SW 1271 (cell line): ENCODE data around the gene BCL7A.
"Not testable (repeated sequence)": the region's sequence is repeated elsewhere in the genome, so short reads cannot be mapped to it uniquely, and the experiment has no call there.

ENCODE experiments used
- DNase-seq, 2 experiments: peaks; one replicate each; lab custom pipeline; 2025; lab: John Stamatoyannopoulos, UW

BCL7A gene

GRCh38 chr12:122054842-122055520 lies 33.3 kb downstream of the BCL7A start:
- DNase-seq = no peak

- not testable (repeated sequence) for DNase-seq
Measured at GRCh38 chr12:122056406-122056805, 34.7 kb downstream of the BCL7A start.

GRCh38 chr12:122057007-122057735 lies 35.5 kb downstream of the BCL7A start:
- no peak for DNase-seq

GRCh38 chr12:122057769-122058168 lies 36.1 kb downstream of the BCL7A start:
- no peak for DNase-seq

- DNase-seq = no peak
Measured at GRCh38 chr12:122058549-122059149, 37.0 kb downstream of the BCL7A start.

GRCh38 chr12:122059203-122059960 lies 37.7 kb downstream of the BCL7A start:
- DNase-seq = no peak

- no peak for DNase-seq
Measured at GRCh38 chr12:122060081-122060501, 38.4 kb downstream of the BCL7A start.

GRCh38 chr12:122061253-122061652 lies 39.6 kb downstream of the BCL7A start:
- DNase-seq = no peak

GRCh38 chr12:122062832-122063693 lies 41.4 kb downstream of the BCL7A start:
- no peak for DNase-seq

- no peak for DNase-seq
Measured at GRCh38 chr12:122063694-122064024, 42.0 kb downstream of the BCL7A start.

GRCh38 chr12:122064025-122064777 lies 42.5 kb downstream of the BCL7A start:
- peak; percentile 32 to 50 for DNase-seq

GRCh38 chr12:122064780-122065588 lies 43.3 kb downstream of the BCL7A start:
- no peak for DNase-seq

- no peak for DNase-seq
Measured at GRCh38 chr12:122067548-122067947, 45.9 kb downstream of the BCL7A start.

GRCh38 chr12:122067966-122068365 lies 46.3 kb downstream of the BCL7A start:
- DNase-seq = no peak

GRCh38 chr12:122072031-122072970 lies 50.6 kb downstream of the BCL7A start:
- peak in 1 of 2 experiments; percentile 23 for DNase-seq

- DNase-seq = no peak
Measured at GRCh38 chr12:122073815-122074214, 52.1 kb downstream of the BCL7A start.

GRCh38 chr12:122076743-122077495 lies 55.2 kb downstream of the BCL7A start:
- no peak for DNase-seq
